Forelimb muscle (tissue), 1 donor: ENCODE measurements around the gene CCDC167. TPM values are rescaled to one million over a fixed set of nuclear protein-coding genes. Genes with fewer than 3 reads are reported as not detected.
"Not testable (repeated sequence)": the region's sequence is repeated elsewhere in the genome, so short reads cannot be mapped to it uniquely, and the experiment has no call there.

Source experiments
- DNase-seq: peaks from one replicate; pipeline ENCODE4 v3.0.0-alpha.2; 2013; ENCODE audit warnings: low read depth
- polyA plus RNA-seq: library from polyadenylated mRNA; unstranded; fragments of 120-200 nt; gene quantifications from one replicate; pipeline ENCODE4 v1.2.1, GENCODE V29; 2013; ENCODE audit not compliant: insufficient read length

The CCDC167 gene
- polyA plus RNA-seq, 1 donor: 19.0 TPM

DNA sequence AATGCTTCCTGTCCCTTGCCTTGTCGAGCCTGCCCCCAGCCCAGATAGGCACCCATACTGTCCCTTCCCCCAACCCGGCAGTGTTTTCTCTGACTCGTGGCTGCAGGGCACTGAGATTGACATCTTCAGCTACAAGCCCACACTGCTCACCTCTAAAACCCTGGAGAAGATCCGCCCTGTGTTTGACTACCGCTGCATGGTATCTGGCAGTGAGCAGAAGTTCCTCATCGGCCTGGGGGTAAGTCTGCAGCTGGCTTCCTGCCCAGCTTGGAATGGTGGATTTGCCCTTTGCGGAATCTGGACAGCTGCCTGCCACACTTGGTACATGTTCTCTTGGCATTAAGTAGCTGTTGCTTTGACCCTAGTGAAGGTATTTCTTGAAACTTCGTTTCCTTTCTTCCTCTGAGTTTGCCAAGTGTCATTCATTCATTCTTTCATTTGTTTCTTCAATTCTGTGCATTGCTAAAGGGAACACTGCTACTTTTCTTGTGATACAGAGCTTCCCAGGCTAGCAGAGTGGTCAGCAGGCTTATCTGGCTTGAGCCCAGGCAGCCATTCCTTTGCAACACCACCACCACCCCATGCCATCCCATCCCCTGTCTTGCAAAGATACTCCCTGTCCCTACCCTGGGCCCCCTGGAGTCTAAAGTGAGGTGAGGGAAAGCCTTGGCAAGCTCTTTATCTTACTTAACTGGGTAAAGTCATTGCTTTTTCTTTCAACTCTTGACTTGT is 26.2 kb downstream of the CCDC167 start:
- DNase-seq: no peak

DNA sequence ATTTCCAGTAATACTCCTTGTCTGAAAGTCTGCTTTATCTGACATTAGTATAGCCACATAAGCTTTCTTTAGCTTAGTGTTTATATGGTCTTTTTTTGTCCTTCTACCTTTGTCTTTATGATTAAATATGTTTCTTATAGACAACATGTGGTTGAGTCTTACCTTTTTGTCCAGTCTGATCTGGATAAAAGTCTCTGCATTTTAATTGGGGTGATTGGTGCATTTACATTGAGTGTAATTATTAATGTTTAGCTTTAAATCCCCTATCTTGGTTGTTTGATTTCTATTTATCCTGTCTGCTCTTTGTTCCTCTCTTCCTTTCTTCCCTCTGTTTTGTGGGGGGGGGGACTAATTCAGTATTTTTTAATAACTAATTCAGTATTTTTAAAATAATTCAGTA is 32.0 kb downstream of the CCDC167 start:
- DNase-seq: no peak

DNA sequence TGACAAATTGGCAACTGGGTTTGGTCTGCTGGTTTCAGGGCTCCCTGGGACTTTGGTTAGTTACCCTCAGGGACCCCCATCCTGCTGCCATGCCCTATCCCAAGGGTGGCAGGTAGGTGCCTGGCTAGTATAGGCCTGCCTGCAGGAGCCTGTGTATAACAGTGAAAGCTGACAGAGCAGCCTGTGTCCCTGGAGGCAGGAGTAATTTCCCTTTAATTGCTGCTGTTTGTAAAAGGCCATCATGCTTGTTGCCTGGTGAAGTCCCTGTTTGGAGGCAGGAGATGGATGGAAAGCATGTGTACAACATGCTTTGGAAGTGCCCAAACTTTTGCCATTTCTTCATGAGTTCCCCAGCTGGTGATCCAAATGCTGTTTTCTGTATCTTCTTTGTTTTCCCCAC is 36.6 kb downstream of the CCDC167 start:
- DNase-seq: no peak

DNA sequence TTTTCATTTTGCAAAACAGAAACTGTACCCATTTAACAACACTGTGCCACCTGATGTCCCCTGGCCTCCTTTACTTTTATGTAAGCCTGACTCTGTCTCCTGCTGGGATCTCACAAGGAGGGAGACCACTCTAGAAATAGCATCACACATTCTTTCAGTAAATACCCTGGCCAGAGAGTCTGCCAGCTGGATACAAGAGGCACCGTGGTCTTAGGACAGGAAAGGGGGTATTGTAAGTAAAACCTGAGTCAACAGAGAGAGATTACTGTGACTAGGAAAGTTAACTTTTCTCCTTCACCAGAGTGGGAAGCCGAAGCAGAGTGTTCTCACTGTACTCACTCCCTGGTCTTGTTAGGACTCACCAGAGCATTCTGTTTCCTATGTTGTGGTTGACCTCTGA is 38.9 kb downstream of the CCDC167 start:
- no peak for DNase-seq

DNA sequence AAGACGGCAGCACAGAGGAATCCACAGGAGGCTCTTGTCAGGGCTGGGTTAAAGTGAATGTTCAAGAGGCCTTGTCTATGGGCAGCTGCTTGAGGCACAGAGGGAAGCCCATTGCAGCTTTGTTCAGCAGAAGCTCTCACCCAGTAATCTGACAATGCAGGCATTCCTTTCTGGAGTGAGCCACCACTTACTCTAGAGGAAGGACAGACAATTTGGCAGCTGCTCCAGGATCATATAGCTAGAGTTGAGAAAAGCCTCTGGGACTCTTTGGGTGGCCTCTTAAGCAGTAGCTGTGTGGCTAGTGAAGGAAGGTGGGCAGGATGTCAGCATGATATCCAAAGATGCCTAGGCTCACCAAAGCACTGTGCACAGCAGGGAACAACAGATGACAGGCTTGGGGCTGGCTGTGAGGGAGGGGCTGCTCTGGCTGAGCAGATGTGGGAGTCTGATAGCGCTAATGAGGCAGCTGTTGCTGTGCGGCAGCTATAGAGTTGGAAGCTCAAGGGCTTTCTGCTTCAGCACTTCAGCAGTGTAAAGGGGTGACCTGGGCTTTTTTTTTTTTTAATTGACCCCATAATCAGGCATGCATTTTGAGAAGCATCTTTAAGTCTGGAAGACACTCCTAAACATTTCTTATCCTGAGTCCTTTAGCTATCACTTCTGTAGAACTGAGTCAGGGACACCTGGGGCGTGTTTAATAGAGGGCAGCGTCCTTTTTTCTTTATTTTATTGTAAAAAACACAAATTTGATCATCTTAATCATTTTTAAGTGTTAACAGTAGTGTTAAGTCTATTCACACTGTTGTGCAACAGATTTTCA is 39.5 kb downstream of the CCDC167 start:
- no peak for DNase-seq

DNA sequence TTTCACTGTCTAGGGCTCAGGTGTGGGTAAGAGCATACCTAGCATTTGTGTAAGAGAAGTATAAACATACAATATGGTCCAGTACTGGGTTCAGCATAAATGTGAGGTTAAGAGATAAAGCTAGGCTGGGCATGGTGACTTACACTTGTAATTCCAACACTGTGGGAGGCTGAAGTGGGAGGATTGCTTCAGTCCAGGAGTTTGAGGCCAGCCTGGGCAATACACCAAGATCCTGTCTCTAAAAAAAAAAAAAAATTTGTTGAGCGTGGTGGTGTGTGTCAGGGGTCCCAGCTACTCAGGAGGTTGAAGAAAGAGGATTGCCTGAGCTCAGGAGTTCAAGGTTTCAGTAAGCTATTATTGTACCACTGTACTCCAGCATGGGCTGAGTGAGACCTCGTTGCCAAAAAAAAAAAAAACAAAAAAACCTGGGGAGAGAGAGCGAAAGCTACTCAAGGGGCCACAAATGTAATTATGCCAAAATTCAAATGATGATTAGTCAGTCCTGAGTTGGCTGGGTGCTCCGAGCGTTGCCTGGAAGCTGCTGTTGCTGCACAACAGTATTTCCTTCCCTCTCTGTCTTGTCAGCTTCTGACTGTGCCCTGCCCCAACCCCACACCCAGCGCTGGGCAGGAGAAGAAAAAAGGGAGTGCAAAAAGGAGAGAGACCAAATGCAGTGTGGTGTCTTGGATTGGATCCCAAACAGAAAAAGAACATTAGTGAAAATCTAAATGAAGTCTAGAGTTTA is 42.7 kb downstream of the CCDC167 start:
- no peak for DNase-seq

DNA sequence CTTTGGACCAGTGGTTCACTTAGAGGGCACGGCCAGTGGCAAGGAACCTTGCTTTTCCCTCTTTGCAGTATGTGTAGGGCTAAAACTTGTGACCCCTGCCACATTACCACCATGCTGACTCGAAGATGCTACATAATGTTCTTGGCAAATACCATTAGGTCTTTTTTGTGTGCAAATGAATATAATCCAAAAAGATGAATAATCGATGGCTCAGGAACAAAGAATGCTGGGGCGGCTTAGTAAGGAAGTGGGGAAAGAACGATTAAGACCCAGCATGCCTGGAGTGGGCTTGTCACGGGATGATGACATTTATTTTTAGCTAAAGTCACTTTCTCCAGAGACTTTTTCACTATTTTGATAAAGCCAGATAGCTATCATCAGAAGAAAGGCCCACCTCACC is 43.6 kb downstream of the CCDC167 start:
- no peak for DNase-seq

DNA sequence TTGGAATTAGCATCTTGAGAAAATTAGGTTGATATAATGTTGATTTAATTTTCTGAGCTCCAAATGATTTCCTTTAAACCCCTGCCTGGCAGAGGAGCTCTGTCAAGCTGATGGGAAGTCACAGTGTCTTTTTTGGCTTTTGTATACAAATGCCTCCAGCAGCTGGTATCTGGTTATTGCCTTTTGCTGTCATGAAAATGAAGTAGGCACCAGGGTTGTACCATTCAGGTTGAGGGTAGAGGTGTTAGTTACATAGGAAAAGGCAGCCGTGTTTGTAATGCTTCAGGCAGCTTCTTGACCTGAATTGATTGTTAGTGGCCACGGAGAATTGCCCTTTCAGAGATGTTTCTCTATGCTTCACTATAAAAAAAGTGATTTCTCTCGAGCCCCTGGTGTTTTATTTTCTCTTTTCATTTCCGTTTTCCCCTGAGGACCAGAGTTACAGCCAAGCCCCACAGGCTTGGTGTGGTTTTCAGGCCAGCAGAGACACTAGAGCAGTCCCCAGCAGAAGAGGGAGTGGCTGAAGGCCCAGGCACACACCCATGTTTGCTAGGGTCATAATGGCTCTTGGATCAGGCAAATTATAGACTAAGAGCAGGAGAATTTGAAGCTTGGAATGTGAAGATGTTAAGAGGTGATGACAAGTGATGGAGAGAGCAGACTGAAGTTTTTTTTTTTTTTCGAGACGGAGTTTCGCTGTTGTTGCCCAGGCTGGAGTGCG is 45.1 kb downstream of the CCDC167 start:
- DNase-seq: no peak

DNA sequence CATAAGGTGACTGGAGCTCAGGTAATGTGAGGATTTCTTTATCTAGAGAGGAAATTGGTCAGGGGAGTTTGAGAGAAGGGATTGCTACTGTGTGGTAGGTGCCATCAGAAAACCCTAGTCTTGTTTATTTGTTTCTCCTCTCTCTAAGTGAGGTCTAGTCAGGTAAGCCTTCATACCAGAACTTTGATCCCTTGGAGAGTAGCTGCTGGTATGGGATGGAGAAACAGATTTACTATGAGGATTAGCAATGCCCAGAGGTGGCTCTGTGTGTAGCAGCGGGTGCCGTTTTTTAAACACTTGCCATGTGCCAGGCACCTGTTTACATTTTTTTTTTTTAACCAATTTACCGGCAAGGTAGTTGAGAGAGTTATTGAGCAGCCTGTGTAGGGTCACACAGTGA is 47.2 kb downstream of the CCDC167 start:
- DNase-seq: no peak

DNA sequence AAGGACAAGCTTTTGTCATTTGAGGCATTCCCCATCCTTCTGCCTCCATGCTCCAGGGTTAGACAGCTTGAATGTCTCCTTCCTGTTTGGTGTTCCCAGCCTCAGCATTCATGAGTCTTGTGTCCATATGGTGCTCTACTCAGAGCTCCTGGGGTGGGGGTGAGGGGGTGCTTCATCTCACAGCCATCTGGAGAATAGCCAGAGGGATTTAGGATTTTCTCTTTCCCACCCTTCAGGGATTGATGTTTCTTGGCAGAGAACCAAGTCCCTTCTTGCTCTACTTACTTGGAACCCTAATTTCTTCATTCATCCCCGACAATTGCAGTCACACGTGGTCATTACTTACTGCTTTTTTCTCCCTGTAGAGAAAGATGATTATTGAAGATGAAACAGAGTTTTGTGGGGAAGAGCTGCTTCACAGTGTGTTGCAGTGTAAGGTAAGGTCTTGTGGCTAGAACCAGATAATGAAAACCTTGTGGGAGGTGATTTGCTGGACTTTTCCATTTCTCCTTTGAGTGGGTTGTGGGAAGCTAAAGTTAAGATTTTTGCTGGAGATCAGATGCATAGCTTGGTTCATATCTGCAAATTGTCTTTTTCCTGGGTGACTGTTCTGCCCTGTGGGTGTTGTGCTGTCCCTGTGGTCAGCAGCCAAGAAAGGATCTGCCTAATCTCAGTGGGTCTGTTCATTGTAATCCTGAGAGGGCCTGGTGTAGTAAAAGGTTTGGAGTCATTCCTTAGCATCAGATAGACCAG is 48.1 kb downstream of the CCDC167 start:
- no peak for DNase-seq

DNA sequence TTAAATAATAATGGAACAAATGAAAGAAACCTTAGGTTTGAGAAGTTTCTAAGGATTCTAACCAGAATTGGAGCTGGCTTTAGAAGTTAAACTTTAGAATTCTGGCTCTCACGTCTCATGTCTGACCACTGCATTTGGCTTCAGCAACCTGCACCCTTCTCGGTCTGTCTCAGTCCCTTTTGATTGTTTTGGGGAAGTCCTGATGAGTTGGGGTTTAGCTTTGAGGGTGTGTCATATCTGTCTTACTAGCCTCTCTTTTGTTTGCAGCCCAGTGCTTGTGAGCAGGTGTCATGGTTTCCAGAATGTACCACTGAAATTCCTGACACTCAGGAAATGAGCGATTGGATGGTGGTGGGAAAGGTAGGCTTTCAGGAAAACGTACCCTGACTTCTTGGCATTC is 49.7 kb downstream of the CCDC167 start:
- DNase-seq: no peak

DNA sequence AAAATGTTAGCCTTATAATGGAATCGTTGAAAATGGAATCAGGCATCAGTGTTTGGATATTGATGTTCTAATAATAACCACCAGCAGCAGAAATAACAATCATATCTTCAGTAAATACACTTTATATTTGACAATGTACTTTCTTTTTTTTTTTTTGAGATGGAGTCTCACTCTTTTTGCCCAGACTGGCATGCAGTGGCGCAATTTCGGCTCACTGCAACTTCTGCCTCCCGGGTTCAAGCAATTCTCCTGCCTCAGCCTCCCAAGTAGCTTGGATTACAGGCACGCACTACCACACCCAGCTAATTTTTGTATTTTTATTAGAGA is 56.5 kb downstream of the CCDC167 start:
- DNase-seq: not testable (repeated sequence)

DNA sequence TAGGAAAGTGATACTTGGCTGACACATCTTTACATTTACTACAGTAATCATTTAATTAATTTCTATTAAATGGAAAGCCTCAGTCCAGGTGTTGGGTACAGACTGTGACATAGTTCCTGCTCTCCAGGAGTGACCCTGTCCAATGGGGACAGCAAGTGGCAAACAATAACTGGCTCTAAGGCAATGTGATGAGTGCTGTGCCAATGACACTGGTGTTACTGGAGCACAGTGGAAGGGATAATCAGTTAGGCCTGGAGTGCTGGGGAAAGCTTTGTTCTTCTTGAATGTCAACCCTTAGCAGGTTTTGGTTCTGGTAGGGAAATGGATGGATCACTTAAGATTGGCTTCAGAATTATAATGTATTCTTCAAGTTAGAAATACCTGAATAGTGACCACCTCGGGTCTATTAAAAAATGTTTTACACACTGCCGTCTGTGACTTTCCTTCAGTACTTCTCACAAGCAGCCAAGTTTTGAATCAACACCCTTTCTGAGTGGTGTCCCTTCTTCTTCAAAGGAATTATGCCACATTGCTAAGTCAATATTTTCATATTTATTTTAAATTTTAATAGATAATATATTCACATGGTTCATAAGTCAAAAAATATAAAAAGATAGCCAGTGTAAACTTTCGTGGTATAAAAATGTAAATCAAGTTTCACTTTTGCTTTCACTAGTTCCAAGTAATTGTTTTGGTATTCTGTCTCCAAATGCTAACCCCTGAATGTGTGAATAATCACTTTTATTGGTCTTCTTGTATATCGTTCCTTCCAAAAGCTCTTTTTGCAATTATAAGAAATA is 57.1 kb downstream of the CCDC167 start:
- DNase-seq: no peak

DNA sequence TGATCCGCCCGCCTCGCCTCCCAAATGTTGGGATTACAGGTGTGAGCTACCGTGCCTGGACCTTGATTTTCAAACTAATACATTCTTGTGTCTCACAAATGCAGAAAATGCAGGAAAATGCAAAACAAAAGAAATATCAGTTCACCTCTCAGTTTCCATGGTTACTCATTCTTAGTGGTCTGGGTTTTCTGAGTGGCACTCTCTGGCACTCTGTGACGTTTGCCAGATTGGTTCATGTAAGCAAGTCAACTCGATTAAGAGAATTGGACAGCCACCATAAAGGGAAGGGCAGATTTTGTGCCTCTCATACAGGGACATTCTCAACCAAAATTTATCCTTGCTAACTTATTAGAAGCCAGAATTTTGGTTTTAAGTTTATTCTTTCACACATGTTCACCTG is 58.0 kb downstream of the CCDC167 start:
- DNase-seq: no peak

DNA sequence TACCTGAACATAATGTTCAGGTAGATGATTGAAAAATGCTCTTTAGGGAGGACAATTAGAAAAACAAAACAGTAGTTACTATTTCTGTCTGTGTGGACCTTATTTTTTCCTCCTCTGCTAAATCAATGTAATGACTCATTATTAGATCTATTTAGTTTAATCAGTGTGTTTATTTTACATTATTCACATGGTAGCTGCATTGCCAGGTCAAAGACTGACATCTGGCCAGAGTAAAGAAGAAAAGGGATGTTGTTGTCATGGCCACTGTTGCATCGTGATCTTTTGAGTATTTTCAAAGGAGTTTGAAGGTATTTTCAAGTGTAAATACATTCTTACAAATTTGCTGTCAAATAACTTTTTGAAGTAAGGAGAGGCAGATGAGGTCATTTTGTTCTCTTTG is 60.8 kb downstream of the CCDC167 start:
- no peak for DNase-seq

DNA sequence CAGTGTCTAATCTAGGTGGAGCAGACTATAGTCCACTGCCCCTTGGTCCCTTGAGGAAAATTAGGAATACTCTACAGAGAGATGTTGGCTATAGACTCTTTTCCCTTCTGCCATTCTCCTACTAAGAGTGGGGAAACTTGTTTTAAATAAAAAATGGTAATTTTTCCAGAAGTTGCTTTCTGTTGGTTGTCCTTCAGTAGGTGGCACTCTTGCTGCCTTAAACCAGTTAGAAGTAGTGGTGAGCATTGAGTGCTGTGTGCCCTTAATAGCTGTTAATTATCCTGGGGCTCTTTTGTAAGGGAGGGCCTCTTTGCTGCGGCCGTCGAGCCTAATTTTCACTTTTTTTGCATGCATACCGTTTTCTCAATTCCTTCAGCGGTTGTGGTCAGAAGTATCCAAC is 63.9 kb downstream of the CCDC167 start:
- no peak for DNase-seq

DNA sequence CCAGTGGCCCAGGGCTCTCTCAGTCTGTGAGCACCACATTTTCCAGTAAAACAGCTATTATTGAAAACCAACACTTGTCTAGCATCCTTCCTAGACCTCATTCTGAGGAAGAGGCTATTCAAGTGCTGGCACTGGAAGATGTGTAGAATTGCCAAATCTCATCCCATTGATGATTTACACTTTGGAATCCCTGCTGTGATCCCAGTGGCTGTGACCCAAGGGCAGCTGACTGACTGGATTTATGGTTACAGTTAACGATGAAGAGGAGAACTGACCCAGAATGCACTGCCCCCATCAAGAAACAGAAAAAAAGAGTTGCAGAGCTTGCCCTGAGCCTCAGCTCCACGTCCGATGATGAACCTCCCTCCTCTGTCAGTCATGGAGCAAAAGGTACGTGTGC is 64.3 kb downstream of the CCDC167 start:
- no peak for DNase-seq

DNA sequence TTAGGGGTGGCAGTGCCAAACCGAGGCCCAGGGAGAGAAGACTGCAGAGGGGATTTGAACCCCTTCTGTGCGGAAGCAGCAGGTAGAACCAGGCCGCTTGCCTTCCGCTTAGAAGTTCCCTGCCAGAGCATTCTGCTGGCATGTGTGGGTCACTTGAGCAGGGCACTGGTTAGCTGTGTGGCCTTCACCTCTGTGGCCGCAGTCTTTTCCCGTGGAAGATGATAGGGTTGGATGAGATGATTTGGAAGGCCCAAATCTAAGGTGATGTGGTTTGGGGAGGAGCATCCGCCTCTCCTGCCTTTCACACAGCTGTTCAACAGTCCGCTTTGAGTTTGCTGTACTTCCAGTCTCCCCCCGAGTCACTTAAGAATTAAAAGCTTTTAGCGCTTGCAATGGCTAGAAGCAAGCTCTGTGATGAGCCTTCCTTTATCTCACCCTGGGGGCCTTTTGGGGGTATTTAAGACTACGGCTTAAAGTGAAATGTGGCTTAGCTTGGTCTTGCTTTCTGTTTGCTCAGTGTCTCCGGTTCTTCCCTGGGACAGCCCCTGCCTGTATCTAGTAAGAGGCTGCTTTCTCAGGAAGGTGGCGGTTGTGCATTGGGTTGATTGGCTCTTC is 65.9 kb downstream of the CCDC167 start:
- no peak for DNase-seq
